Left ventricle myocardium superior (tissue), 1 donor: ENCODE results near the gene UBE2K. TPM values are rescaled to one million over a fixed set of nuclear protein-coding genes. Genes with fewer than 3 reads are reported as not detected.
A peak's percentile ranks its signal among the peaks of the same experiment; 100 is the strongest.
"Not testable (repeated sequence)": the region's sequence is repeated elsewhere in the genome, so short reads cannot be mapped to it uniquely, and the experiment has no call there.

ENCODE experiments used
- ATAC-seq: fragments of 200-7000 bp; cut with Tn5 transposase; one replicate; pipeline ENCODE4 v1.9.1; 2020; ENCODE audit warnings: mild to moderate bottlenecking, moderate library complexity
- DNase-seq: peaks from one replicate; pipeline ENCODE4 v3.0.0-alpha.2; 2020
- intact Hi-C: fragments of 100-400 bp; cut with micrococcal nuclease; formaldehyde crosslinking; loops from one replicate; pipeline ENCODE4 v1.11.0; 2022
- total RNA-seq: library from RNA; stranded (reverse); fragmentation: NEBNext Ultra II Directional; extraction: Animal tissue kit (Norgen Biotek cat#: 25700); gene quantifications from one replicate; pipeline ENCODE4 v1.2.1, GENCODE V29; 2021
- donor health status: DM: no; HTN: yes; CAD: no; lungs with severe emphysema.

The UBE2K gene
- total RNA-seq, 1 donor from 2014 or later = 53.8 TPM

DNA sequence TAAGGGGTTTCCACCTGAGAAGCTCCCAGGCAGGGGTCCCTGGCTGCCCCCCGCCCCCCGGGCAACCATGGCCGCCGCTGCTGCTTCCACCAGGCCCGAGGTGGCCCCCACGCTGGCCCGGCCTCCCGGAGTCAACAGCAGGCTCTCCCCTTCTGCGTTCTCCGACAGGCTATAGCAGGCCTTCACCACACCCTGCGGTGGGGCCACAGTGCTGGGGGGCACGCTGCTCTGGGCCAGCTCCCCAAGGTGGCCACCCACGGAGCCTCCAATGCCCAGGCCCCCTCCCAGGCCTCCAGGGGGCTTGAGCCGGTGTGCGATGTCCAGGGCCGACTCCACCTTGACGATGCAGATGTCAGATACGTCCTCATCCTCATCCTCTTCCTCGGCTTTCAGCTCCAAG, 72.5 kb downstream of the UBE2K start:
- ATAC-seq (no peak), DNase-seq (no peak)
- intact Hi-C loops = no loop called here

DNA sequence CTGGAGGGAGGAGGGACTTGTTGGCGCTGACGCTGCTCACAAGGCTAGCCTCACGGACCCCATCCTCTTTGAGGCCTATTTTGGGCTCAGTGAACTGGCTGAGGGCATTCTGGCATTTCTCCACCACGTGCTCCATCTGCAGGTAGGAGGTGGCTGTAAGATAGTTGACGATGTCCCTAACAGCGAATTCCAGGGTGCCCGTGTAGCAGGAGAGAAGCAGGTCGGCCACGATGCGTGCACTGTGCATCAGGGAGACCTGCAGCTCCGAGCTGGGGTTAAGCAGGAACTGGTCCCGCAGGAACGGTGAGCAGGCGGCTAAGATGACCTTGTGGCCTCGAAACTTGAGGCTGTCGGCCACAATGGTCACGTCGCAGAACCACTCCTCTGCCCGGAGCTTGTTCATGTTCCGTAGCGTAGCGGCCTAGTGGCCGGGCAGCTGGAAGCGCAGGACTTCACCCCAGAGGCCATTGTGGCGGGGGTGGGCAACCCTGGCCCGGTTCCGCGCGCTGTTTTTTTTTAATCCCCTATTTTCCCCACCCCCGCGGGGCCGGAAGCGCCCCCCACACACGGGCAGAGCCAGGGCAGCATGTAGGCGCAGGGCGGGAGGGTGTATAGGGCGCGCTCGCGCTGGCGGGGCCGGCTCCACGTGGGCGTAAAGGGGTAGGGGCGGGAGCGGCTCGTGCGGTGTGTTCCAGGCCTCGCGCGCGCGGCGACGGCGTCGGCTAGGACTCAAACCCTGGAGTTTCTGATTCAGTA, 73.2 kb downstream of the UBE2K start:
- DNase-seq (no peak), ATAC-seq (no peak)
- intact Hi-C loops = no loop called here

DNA sequence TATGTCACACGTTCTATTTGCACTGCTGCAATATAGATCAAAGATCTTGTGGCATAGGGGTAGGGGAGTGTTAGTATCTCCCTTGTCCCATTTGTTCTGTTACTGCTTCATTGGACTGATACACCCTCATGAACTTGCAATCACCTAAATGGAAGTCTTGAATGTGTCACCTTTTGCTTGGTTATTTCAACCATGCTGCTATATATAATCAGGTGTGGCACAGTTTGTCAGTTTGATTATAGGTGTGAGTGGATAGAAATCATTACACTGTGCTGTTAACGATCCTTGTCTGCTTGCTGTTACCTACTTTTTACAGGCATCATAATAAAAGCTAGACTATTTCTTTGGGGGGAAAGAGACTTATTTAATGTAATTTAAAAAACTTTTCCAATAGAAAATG, 84.1 kb downstream of the UBE2K start:
- ATAC-seq, intact Hi-C loops, DNase-seq: not testable (repeated sequence)

DNA sequence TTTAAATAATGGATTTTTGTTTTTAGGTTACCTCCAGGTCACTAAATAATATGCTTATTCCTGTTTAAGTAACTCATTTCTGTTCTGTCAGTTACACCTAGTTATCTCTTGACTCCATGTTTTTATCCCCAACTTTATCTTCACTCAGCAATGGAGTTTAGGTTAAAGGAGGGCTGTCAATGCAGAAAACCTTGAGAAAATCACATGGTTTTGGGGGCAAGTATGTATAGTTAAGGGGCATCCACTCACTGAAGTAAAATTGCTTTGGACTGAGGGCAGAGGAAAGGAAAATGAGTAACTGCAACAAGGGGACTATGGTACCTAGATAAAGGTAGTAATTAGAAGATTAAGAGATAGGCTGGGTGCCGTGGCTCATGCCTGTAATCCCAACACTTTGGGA, 87.1 kb downstream of the UBE2K start:
- ATAC-seq (no peak), DNase-seq (no peak)
- intact Hi-C loops = no loop called here

DNA sequence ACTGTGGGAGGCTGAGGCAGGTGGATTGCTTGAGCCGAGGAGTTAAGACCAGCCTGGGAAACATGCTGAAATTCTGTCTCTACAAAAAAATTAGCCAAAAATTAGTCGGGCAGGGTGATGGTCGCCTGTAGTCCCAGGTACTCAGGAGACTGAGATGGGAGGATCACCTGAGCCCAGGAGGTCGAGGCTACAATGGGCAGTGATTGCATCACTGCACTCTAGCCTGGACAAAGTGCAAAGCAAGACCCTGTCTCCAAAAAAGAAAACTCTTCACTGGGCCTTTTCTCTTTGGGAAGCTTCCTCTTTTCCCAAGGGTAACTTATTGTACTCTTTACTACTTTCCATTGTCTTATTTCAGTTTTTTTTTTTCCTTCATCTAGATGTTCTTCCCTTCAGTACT, 88.9 kb downstream of the UBE2K start:
- ATAC-seq (no peak), DNase-seq (no peak)
- intact Hi-C loops = no loop called here

DNA sequence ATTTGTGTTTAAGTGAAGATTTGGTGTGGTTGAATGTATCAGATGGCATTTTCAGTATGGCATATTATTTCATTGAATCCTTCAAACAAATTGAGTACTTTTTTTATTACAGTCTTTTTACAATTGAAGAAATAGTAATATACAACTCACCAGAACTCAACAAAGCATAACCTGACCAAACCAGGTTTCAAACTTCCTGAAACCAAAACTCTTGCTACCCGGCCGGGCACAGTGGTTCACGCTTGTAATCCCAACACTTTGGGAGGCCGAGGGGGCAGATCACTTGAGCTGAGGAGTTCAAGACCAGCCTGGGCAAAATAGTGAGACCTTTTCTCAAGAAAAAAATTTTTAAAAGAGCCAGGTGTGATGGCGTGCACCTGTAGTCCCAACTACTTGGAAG, 94.2 kb downstream of the UBE2K start:
- ATAC-seq (no peak), DNase-seq (no peak)
- intact Hi-C loops = no loop called here

DNA sequence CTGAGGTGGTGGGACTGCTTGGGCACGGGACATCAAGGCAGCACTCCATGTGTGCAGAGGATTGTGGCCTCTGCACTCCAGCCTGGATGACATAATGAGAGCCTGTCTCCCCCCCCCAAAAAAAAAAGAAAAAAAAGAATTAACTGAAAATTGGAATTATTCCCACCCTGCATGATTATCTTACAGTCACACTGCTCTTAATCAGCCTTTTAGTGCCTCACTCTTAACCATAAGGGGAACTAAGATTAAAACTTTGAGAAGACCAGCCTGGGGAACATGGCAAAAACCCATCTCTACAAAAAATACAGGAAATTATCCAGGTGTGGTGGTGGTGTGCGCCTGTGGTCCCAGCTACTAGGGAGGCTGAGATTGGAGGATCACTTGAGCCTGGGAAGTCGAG, 94.6 kb downstream of the UBE2K start:
- DNase-seq = no peak
- no peak for ATAC-seq
- intact Hi-C loops = no loop called here

DNA sequence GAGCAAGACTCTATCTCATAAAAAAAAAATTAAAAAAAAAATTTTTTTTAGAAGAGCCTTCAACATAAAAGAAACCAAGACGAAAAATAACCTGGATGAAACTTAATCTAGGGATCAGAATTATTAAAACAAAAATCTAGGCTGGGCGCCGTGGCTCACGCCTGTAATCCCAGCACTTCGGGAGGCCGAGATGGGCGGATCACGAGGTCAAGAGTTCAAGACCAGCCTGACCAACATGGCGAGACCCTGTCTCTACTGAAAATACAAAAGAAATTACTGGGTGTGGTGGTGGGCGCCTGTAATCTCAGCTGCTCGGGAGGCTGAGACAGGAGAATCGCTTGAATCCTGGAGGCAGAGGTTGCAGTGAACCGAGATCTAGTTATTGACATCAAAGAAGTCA, 95.0 kb downstream of the UBE2K start:
- ATAC-seq, intact Hi-C loops, DNase-seq: not testable (repeated sequence)

DNA sequence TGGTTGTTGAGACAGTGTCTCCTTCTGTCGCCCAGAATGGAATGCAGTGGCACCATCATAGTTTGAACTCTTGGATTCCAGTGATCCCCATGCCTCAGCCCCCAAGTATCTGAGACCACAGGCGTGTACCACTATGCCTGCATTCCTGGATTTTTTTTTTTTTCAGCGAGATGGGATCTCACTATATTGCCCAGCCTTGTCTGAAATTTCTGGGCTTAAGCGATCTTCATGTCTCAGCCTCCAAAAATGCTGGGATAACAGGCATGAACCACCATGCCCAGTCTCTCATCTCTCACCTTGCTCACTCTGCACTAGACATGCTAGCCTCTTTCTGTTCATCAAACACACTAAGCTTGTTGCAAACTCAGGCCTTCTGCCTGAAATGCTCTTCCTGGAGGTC, 104.1 kb downstream of the UBE2K start:
- intact Hi-C loops = no loop called here
- no peak for ATAC-seq
- DNase-seq = no peak

DNA sequence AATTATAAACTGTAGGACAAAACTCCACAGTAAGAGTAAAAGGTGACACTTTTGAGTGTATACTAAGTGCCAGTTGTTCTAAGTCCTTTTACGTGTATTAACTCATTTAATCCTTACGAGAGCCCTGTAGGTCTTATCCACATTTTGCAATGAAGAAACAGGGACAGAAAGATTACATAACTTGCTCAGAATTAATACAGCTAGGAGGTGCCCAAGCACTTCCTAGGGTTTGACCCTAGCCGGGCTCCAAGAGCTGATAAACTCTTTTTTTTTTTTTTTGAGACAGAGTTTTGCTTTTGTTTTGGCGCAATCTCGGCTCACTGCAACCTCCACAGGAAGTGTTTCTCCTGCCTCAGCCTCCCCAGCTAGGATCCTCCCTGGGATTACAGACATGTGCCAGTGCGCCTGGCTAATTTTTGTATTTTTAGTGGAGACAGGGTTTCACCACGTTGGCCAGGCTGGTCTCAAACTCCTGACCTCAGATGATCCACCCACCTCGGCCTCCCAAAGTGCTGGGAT, 110.4 kb downstream of the UBE2K start:
- DNase-seq = no peak
- no peak for ATAC-seq

DNA sequence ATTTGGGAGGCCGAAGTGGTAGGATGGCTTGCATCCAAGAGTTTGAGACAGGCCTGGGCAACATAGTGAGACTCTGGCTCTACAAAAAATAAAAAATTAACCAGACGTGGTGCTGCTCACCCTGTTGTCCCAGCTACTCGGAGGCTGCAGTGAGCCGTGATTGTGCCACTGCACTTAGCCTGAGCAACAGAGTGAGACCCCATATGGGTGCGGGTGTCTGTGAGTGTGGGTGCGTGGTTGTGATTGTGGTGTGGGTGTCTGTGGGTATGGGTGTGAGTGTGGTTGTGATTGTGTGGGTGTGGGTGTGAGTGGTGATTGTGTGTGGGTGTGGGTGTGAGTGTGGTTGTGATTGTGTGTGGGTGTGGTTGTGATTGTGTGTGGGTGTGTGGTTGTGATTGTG, 114.6 kb downstream of the UBE2K start:
- no peak for ATAC-seq
- intact Hi-C loops = no loop called here
- no peak for DNase-seq

More for the DNA sequence above, 110.4 kb downstream of the UBE2K start:
- intact Hi-C loops = no loop called here

DNA sequence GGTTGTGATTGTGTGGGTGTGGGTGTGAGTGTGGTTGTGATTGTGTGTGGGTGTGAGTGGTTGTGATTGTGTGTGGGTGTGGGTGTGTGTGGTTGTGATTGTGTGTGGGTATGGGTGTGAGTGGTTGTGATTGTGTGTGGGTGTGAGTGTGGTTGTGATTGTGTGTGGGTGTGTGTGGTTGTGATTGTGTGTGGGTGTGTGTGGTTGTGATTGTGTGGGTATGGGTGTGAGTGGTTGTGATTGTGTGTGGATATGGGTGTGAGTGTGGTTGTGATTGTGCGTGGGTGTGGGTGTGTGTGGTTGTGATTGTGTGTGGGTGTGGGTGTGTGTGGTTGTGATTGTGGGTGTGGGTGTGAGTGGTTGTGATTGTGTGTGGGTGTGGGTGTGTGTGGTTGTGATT, 115.1 kb downstream of the UBE2K start:
- intact Hi-C loops, DNase-seq, ATAC-seq: not testable (repeated sequence)

DNA sequence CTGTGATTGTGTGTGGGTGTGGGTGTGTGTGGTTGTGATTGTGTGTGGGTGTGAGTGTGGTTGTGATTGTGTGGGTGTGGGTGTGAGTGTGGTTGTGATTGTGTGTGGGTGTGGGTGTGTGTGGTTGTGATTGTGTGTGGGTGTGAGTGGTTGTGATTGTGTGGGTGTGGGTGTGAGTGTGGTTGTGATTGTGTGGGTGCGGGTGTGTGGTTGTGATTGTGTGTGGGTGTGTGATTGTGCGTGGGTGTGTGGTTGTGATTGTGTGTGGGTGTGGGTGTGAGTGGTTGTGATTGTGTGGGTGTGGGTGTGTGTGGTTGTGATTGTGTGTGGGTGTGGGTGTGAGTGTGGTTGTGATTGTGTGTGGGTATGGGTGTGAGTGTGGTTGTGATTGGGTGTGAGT, 115.8 kb downstream of the UBE2K start:
- ATAC-seq, intact Hi-C loops, DNase-seq: not testable (repeated sequence)

DNA sequence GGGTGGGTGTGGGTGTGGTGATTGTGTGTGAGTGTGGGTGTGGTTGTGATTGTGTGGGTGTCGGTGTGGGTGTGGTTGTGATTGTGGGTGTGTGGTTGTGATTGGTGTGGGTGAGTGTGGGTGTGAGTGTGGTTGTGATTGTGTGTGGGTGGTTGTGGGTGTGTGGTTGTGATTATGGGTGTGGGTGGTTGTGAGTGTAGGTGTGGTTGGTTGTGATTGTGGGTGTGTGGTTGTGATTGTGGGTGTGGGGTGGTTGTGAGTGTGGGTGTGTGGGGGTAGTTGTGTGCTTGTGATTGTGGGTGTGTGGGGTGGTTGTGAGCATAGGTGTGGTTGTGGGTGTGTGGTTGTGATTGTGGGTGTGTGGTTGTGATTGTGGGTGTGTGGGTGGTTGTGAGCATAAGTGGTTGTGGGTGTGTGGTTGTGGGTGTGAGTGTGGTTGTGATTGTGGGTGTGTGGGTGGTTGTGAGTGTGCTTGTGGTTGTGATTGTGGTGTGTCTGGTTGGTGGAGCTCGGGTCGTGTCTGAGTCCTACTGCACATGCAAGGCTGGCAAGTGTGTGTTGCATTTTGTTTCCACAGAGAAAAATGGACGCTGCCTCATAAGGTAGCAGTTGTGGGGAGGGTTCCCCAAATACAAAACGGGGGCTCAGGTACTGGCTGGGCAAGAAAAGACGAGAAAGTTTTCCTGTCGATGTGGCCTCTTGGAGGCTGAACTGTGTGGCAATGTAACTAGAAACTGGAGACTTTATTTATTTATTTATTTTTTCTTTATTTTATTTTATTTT, 116.7 kb downstream of the UBE2K start:
- no peak for DNase-seq
- intact Hi-C loops = no loop called here
- no peak for ATAC-seq

DNA sequence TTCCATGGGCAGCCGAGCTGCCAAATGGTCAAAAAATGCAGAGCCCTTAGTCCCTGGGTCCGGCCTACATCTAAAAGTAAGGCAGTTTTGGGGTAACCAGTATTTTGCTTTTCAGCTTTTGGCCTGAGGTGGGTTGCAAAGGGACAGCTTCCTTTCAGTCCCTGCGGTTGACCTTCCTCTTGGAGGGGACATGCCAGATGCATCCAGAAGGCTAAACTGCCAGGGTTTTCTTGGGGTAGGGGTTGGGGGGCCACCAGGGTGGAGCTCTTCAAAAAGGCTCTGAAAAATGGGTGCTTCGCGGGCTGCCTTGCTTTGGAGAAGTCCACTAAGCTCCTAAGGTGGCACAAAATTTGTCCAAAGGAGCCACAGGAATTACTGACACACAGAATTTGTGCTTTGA, 120.7 kb downstream of the UBE2K start:
- ATAC-seq (no peak), DNase-seq (no peak)
- intact Hi-C loops = no loop called here

DNA sequence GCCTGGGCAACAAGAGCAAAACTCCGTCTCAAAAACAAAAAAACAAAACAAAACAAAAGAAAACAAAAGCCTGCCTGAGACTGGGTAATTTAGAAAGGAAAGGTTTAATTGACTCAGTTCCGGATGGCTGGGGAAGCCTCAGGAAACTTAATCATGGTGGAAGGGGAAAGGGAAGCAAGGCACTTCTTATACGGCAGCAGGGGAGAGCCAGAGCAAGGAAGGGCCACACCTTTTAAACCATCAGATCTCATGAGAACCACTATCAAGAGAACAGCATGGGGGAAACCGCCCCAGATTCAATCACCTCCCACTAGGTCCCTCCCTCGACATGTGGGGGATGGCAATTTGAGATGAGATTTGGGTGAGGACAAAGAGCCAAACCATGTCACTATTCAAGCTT, 122.2 kb downstream of the UBE2K start:
- ATAC-seq (no peak), DNase-seq (no peak)
- intact Hi-C loops = no loop called here

DNA sequence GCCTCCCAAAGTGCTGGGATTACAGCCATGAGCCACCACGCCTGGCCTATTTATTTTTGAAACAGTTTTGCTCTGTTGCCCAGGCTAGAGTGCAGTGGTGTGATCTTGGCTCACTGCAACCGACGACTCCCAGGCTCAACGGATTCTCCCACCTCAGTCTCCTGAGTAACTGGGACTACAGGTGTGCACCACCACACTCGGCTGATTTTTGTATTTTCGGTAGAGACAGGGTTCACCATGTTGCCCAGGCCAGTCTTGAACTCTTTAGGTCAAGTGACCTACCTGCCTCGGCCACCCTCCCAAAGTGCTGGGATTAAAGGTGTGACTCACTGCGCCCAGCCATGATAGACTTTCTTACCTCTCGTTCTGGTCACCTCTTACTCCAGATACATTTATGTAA, 124.0 kb downstream of the UBE2K start:
- no peak for ATAC-seq
- intact Hi-C loops = no loop called here
- no peak for DNase-seq

DNA sequence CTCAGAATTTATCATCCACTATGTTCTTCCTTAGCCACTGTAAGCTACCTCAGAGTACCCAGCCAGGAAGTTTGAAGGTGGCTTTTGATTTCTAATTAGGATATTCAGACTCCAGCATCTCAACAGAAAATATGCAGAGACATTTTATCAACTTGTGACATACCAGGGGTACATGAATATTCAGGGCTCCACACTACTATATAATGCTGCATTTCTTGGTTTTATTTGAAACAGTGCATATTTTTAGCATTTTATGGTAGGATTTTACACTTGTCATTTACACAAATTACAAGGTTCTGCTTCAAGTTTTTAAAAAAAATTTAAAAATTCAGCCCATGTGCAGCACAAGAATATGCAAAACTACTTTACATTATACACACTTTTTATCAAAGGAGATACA, 124.7 kb downstream of the UBE2K start:
- DNase-seq = no peak
- intact Hi-C loops = no loop called here
- ATAC-seq = no peak

DNA sequence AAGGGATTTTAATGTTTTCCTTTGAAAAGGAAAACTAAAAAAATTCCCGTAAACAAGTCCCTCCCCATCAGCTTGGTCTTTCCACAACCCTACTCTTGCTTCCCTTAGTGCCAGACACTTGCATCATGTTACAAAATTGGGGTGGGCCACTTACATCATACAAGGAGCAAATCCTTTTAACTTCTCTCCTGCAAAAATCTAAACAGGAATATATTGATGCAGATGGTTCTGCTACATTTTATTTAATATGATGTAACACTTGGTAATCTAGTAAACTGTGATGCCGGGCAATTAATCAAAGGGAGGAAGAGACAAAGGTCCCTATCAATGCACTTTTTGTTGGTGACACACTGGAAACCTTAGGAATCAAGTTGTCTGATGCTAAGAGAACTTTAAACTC, 125.3 kb downstream of the UBE2K start:
- DNase-seq (no peak), ATAC-seq (peak; percentile 29)
- intact Hi-C loops = no loop called here

DNA sequence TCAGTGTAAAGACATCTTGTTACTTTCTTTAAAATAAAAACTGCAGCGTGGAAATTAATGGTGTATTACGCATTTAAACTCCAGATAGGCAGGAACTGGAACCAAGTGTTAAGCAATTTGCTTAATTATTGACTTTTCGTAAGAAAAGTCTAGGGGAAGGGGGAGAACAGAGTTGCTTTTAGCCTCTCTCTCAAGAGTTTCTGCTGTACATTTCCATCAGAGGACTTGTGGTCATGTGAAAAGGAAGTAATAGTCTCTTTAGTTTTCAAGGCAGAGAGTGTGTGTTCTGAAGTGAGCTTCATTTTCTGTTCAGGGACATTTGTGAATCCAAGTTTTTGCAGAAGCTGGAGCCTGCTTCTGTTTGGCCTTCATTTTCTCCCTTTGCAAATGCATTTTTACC, 127.2 kb downstream of the UBE2K start:
- ATAC-seq (no peak), DNase-seq (no peak)
- intact Hi-C loops = no loop called here
